ENCODE measurements around the gene PLPP4.

The PLPP4 gene

DNA sequence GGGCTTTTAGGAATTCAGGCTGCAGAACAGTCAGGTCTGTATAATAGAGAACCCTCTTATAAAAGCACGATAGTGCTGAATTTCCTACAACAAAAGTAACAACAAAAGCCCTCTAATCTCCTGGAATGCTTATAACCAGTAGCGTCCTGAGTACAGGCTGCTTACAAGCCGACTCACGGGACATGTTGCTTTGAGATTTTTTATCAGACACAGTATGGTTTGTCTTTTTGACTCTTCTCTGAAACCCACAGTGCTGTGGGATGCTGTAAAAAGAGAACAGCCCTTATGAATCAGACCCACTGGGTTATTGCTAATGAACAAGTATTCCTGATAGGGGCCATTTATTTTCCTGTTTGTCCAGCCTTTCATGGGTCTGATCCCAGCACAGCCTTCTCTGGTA, 59.4 kb downstream of the PLPP4 start:
- no peak for FAIRE-seq
- DNase-seq (ENCODE audit: low spot score): no peak

DNA sequence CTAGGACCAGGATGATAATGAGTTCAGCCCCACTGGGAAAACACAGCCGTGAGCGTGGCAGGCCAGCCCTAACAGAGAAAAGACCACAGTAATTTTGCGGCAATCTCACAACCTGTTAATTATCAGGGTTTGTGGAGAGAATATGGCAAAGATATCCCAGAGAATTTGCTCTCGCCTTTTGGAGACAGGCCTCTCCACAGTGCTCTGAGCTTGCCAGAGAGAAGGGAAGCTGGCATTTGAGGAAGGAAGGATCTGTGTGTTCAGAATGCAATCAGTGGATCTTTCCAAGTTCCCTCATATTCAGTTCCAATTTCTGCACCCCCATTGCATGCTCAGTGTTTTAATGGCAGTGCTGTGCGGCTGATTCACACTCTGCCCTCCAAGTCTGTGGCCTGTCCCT, 60.2 kb downstream of the PLPP4 start:
- DNase-seq (ENCODE audit: low spot score): no peak
- FAIRE-seq: no peak

DNA sequence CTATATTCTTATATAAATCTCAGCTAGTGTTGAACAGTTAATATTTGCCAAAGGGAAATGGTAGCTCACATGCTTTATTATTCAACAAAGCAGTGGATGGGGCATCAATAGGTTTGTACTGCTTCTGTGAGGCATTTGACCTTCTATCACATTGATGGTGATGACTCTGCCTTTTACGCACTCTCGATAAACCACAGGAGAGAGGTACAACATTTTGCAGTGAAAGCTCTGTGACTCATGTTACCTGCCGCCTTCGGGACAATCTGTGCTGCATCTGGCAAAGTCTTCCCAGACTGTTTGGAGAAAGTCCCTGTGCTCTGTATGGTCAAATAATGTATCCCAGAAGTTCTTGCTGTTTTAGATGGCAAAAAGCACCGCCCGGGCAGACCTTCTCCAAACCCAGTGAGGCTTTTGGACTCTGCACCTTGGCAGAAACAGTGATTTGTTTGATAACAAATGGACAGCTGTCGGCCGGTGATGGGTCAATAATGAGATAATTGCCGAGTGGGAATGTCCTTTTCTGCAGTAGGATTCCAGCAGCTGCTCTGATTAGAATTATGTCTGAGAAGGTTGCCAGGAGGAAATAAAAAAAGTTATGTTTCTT, 61.0 kb downstream of the PLPP4 start:
- DNase-seq (ENCODE audit: low spot score) (no peak), FAIRE-seq (no peak)

GRCh38 chr10:120521880-120522279, 64.9 kb downstream of the PLPP4 start:
- FAIRE-seq: no peak

GRCh38 chr10:120527691-120528090, 70.7 kb downstream of the PLPP4 start:
- DNase-seq (ENCODE audit: low spot score) (no peak), FAIRE-seq (no peak)

More at GRCh38 chr10:120521880-120522279, 64.9 kb downstream of the PLPP4 start:
- no peak for DNase-seq (ENCODE audit: low spot score)

DNA sequence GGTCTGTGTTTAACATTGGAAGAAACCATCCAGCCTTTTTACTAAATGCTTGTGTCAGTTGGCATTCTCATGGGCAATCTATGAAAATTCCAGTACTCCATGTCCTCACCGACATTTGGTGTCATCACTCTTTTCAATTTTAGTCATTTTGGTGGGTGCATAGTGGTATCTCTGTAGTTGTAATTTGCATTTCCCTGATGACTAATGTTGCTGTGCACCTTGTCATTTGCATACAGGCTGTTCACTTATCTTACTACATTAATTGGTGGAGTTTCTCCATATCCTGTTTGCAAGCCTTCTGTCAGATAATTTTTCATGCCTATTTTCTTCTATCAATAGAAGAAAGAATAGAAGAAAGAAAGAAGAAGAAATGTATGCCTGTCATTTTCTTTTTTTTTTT, 73.7 kb downstream of the PLPP4 start:
- no peak for DNase-seq (ENCODE audit: low spot score)
- no peak for FAIRE-seq

GRCh38 chr10:120538091-120538490, 81.1 kb downstream of the PLPP4 start:
- FAIRE-seq: no peak
- DNase-seq (ENCODE audit: low spot score): no peak

GRCh38 chr10:120539076-120539475, 82.0 kb downstream of the PLPP4 start:
- FAIRE-seq (no peak), DNase-seq (ENCODE audit: low spot score) (no peak)

DNA sequence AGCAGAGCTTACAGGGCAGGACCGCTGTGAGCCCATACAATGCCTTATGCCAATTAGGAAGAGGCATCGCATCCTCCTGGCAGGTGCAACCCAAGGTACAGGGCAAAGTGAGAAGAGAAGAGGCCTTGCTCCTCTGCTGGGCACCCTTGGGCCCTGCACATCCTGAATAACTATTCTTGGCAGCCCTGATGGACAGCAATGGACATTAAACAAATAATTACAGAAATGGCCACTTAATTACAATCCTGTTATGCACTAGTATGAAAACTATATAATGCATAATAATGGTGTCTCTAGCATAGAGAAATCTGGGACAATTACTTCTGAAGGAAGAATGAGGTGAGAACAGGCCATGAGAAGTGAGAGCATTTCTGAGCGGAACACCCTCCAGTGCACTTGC, 83.5 kb downstream of the PLPP4 start:
- FAIRE-seq (no peak), DNase-seq (ENCODE audit: low spot score) (no peak)

GRCh38 chr10:120541984-120542383, 85.0 kb downstream of the PLPP4 start:
- DNase-seq (ENCODE audit: low spot score): peak; percentile 22
- FAIRE-seq: no peak

GRCh38 chr10:120542591-120542990, 85.6 kb downstream of the PLPP4 start:
- no peak for FAIRE-seq
- DNase-seq (ENCODE audit: low spot score): no peak

- DNase-seq (ENCODE audit: low spot score): no peak
- FAIRE-seq: no peak
Observed at GRCh38 chr10:120543291-120543690, 86.3 kb downstream of the PLPP4 start.

DNA sequence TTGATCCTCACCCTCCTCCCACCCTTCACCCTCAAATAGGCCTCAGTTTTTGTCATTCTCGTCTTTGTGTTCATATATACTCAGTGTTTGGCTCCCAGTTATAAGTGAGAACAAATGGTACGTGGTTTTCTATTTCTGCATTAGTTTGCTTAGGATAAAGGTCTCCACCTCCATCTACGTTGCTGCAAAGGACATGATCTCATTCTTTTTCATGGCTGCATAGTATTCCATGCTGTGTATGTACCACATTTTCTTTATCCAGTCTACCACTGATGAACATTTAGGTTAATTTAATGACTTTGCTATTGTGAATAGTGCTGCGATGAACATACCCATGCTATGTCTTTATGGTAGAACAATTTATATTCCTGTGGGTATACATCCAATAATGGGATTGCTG, 91.2 kb downstream of the PLPP4 start:
- FAIRE-seq: no peak
- DNase-seq (ENCODE audit: low spot score): no peak

GRCh38 chr10:120552262-120552661, 95.2 kb downstream of the PLPP4 start:
- no peak for FAIRE-seq
- DNase-seq (ENCODE audit: low spot score): no peak

GRCh38 chr10:120553911-120554310, 96.9 kb downstream of the PLPP4 start:
- FAIRE-seq (no peak), DNase-seq (ENCODE audit: low spot score) (no peak)

GRCh38 chr10:120555436-120555835, 98.4 kb downstream of the PLPP4 start:
- FAIRE-seq: no peak
- no peak for DNase-seq (ENCODE audit: low spot score)

DNA sequence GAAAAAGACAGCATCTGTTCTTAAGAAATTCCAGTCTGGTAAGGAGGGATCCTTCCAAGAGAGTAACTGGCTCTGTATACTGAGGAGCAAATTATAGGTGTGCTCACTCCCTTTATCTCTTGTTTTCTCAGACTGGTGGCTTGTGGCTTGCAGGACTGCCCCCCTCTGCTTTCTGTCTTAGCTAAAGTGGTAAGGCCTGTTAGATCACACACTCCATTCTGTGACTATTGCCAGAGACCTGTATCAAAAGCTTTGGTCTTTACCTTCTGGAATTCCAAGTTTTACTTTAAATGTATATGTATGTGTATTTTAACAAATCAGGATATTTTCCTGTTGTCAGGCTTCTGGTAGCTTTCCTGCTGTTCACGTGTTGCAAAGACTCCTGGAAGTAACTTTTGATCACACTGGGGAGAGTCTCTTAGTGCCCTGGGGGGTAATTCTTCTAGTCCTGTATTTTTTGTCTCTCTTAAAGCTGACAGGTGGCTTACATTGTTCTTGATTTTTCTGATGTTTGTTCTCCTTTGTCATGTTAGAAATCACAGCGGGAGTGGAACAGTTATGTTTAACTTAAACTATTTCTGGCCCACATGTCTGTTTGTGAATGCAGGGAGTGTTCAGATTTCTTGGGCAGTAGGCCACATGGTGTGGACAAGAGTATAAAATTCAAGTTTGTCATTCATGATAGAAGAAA, 99.0 kb downstream of the PLPP4 start:
- FAIRE-seq (no peak), DNase-seq (ENCODE audit: low spot score) (no peak)

- FAIRE-seq (no peak), DNase-seq (ENCODE audit: low spot score) (no peak)
Observed at GRCh38 chr10:120557311-120557710, 100.3 kb downstream of the PLPP4 start.

GRCh38 chr10:120559800-120560199, 102.8 kb downstream of the PLPP4 start:
- no peak for FAIRE-seq
- no peak for DNase-seq (ENCODE audit: low spot score)

- no peak for FAIRE-seq
- DNase-seq (ENCODE audit: low spot score): no peak
Observed at GRCh38 chr10:120562956-120563355, 105.9 kb downstream of the PLPP4 start.

DNA sequence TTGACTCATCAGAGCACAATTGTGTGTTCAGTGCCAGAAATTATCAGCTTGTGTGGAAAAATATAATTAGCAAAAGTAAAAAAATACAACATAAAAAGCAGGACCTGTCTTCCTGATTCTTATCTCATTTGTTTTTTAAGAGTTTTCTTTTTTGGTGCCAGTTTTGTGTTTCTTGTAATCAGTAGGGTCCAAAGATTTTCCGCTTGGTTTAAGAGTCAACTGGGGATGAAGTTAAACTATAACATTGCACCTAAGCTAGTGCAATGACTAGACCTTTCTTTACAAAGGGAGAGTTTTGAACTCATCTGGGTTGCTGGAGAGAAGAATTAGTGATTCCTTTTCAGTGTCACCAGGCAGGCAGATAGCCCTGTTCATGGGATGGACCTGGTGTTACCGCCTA, 113.4 kb downstream of the PLPP4 start:
- DNase-seq (ENCODE audit: low spot score) (no peak), FAIRE-seq (peak; percentile 87)

GRCh38 chr10:120571266-120571665, 114.2 kb downstream of the PLPP4 start:
- DNase-seq (ENCODE audit: low spot score) (no peak), FAIRE-seq (no peak)

GRCh38 chr10:120572307-120572706, 115.3 kb downstream of the PLPP4 start:
- no peak for DNase-seq (ENCODE audit: low spot score)
- no peak for FAIRE-seq

All from RCC 7860 (cell line).